CD4-positive, alpha-beta T cell (primary cell): ENCODE results near the gene GSTP1. TPM values are rescaled to one million over a fixed set of nuclear protein-coding genes. Genes with fewer than 3 reads are reported as not detected.

ENCODE experiments used
- ATAC-seq: fragments of 200-7000 bp; cut with Tn5 transposase; one replicate; pipeline ENCODE4 v1.10.0; 2022; ENCODE audit warnings: mild to moderate bottlenecking; ENCODE audit not compliant: poor library complexity
- CTCF ChIA-PET: fragments of 350-600 bp; sonication (Branson Sonifier 250); formaldehyde crosslinking; loops from one replicate; lab custom pipeline; 2021; ENCODE audit warnings: antibody characterized with exemption, inconsistent platforms; lab: Charles Lee
- POLR2A ChIA-PET: fragments of 350-600 bp; sonication (Branson Sonifier 250); formaldehyde crosslinking; loops from one replicate; lab custom pipeline; 2021; ENCODE audit warnings: antibody characterized with exemption, inconsistent platforms; lab: Charles Lee
- DNase-seq, 14 experiments: peaks; one replicate each; pipeline ENCODE4 v3.0.0-alpha.2; 2013 to 2020; ENCODE audit warnings: mixed read lengths in 2 of 14
- H3K27ac ChIP-seq, 2 donors: one replicate each; pipeline versions ENCODE4 v1.5.1 to v1.7.0; 2013; ENCODE audit warnings: low read length in 2 of 2, low read depth in 1 of 2, mild to moderate bottlenecking in 1 of 2
- H3K27me3 ChIP-seq, 2 experiments: 1 replicate in 1 of 2; 2 replicates in 1 of 2; pipeline versions ENCODE4 v1.6.1 to v1.7.0; 2013; ENCODE audit warnings: low read length in 2 of 2, control low read depth in 1 of 2, mild to moderate bottlenecking in 1 of 2, moderate library complexity in 1 of 2; ENCODE audit not compliant: insufficient read depth in 2 of 2, control insufficient read depth in 1 of 2
- H3K36me3 ChIP-seq: one replicate; pipeline ENCODE4 v1.6.1; 2013; ENCODE audit warnings: low read length, control low read depth; ENCODE audit not compliant: insufficient read depth
- H3K4me1 ChIP-seq: one replicate; pipeline ENCODE4 v1.6.1; 2013; ENCODE audit warnings: low read length, control low read depth; ENCODE audit not compliant: insufficient read depth
- H3K4me3 ChIP-seq: one replicate; pipeline ENCODE4 v1.5.1; 2013; ENCODE audit warnings: mild to moderate bottlenecking, low read length, moderate library complexity
- H3K9me3 ChIP-seq, 2 experiments: 1 replicate in 1 of 2; 2 replicates in 1 of 2; pipeline versions ENCODE4 v1.6.1 to v1.7.0; 2013; ENCODE audit warnings: low read length in 2 of 2, mild to moderate bottlenecking in 2 of 2, control low read depth in 1 of 2, moderate library complexity in 1 of 2; ENCODE audit not compliant: control insufficient read depth in 1 of 2, insufficient read depth in 1 of 2
- H3K27ac Mint-ChIP-seq: one replicate; pipeline ENCODE4 v1.8.0; 2020; ENCODE audit warnings: mixed read lengths
- H3K27me3 Mint-ChIP-seq: one replicate; pipeline ENCODE4 v1.8.0; 2021; ENCODE audit warnings: mixed read lengths
- H3K36me3 Mint-ChIP-seq: one replicate; pipeline ENCODE4 v1.8.0; 2021; ENCODE audit warnings: low read depth, mixed read lengths
- H3K4me1 Mint-ChIP-seq: one replicate; pipeline ENCODE4 v1.8.0; 2021; ENCODE audit warnings: low read depth, mixed read lengths
- H3K4me3 Mint-ChIP-seq: one replicate; pipeline ENCODE4 v1.8.0; 2020; ENCODE audit warnings: mild to moderate bottlenecking, mixed read lengths
- H3K9me3 Mint-ChIP-seq: one replicate; pipeline ENCODE4 v1.8.0; 2020; ENCODE audit warnings: mixed read lengths
- intact Hi-C, 2 experiments: fragments of 100-400 bp; cut with DNase I in 1 of 2; cut with micrococcal nuclease in 1 of 2; formaldehyde crosslinking; loops; one replicate each; pipeline versions ENCODE4 v1.15.1 to v1.9.0; 2023 to 2025; cut with DNase I, micrococcal nuclease
- total RNA-seq, 174 experiments: library from RNA in 2 of 174; stranded (reverse) in 2 of 174; gene quantifications; one replicate each; pipeline ENCODE4 v1.2.3 and lab custom pipeline; 2021 to 2026
- TF ChIP-seq, protein P1 (sequence below): fragments of 200-600 bp; IDR thresholded peaks from one replicate; pipeline ENCODE4 v1.8.0; 2022; ENCODE audit warnings: antibody characterized with exemption, mild to moderate bottlenecking

GSTP1 gene
- total RNA-seq, 2 experiments from 2014 or later = 60.1 to 62.8 TPM

DNA sequence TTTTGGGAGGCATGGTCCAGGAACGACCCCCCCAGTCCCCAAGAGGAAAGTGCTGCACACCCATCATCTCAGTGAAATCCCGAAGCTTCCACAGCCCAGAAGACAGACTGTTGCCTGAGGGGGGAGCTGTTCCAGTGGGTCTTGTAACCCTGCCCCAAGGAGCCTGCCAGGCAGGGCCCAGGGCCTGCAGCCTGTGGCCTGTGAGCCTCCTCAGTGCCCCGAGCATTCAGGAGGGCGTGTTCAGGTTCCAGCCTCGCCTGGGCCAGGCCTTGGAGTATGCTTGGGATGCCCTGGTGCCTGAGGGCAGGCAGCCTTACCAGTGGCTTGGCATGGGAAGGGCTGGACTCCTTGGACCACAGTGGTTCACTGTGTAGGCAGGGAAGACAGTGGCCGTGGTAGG is 42.4 kb upstream of the GSTP1 start:
- TF ChIP-seq, protein P1, sequence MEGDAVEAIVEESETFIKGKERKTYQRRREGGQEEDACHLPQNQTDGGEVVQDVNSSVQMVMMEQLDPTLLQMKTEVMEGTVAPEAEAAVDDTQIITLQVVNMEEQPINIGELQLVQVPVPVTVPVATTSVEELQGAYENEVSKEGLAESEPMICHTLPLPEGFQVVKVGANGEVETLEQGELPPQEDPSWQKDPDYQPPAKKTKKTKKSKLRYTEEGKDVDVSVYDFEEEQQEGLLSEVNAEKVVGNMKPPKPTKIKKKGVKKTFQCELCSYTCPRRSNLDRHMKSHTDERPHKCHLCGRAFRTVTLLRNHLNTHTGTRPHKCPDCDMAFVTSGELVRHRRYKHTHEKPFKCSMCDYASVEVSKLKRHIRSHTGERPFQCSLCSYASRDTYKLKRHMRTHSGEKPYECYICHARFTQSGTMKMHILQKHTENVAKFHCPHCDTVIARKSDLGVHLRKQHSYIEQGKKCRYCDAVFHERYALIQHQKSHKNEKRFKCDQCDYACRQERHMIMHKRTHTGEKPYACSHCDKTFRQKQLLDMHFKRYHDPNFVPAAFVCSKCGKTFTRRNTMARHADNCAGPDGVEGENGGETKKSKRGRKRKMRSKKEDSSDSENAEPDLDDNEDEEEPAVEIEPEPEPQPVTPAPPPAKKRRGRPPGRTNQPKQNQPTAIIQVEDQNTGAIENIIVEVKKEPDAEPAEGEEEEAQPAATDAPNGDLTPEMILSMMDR = no peak
- Histone ChIP-seq H3K36me3 (no peaks in the 10 kb centered on the region), H3K4me3 (no peak overlapping the region), H3K27me3 (no peaks in the 10 kb centered on the region), H3K27ac (no peak overlapping the region), H3K4me1 (no peaks in the 10 kb centered on the region), H3K9me3 (no peaks in the 10 kb centered on the region)
- CTCF ChIA-PET = no interaction called here
- POLR2A ChIA-PET = no interaction called here
- Mint-ChIP-seq H3K4me3 (no peak overlapping the region), H3K27ac (no peak overlapping the region), H3K9me3 (no peaks in the 10 kb centered on the region), H3K4me1 (no peaks in the 10 kb centered on the region), H3K36me3 (no peaks in the 10 kb centered on the region), H3K27me3 (no peaks in the 10 kb centered on the region)
- no peak for ATAC-seq
- intact Hi-C loops = loop anchor here in 1 of 2 experiments (10.0 kb wide), 1 partner anchor 836 kb away; no protein-coding TSS in a partner anchor
- DNase-seq = no peak

- H3K9me3 ChIP-seq = no peaks in the 10 kb centered on the region
- no peak overlapping the region for H3K4me3 ChIP-seq
- ATAC-seq = no peak
- intact Hi-C loops = loop anchor here in 1 of 2 experiments (10.0 kb wide), 1 partner anchor 837 kb away; no protein-coding TSS in a partner anchor
- H3K36me3 Mint-ChIP-seq = no peaks in the 10 kb centered on the region
- no peaks in the 10 kb centered on the region for H3K4me1 Mint-ChIP-seq
- peaks cover 3% of the 10 kb centered on the region for H3K27me3 Mint-ChIP-seq
- CTCF ChIA-PET = no interaction called here
- DNase-seq = no peak
- H3K36me3 ChIP-seq = no peaks in the 10 kb centered on the region
- POLR2A ChIA-PET = no interaction called here
- no peak overlapping the region for H3K4me3 Mint-ChIP-seq
- H3K27me3 ChIP-seq = no peaks in the 10 kb centered on the region
- no peak overlapping the region for H3K27ac ChIP-seq
- TF ChIP-seq, protein P1 = no peak
- H3K9me3 Mint-ChIP-seq = no peaks in the 10 kb centered on the region
- no peaks in the 10 kb centered on the region for H3K4me1 ChIP-seq
- no peak overlapping the region for H3K27ac Mint-ChIP-seq
These were observed 41.4 kb upstream of the GSTP1 start for GRCh38 chr11:67542169-67542568.

- no peaks in the 10 kb centered on the region for H3K36me3 Mint-ChIP-seq
- Histone ChIP-seq H3K4me3 (no peak overlapping the region), H3K27me3 (no peaks in the 10 kb centered on the region), H3K27ac (no peak overlapping the region), H3K36me3 (no peaks in the 10 kb centered on the region), H3K4me1 (no peaks in the 10 kb centered on the region), H3K9me3 (no peaks in the 10 kb centered on the region)
- H3K9me3 Mint-ChIP-seq = no peaks in the 10 kb centered on the region
- no peak for DNase-seq
- ChIA-PET POLR2A (interaction anchor here (0.6 kb wide), 1 partner anchor 9 kb away, joined by 3 read pairs; no protein-coding TSS in a partner anchor), CTCF (no interaction called here)
- TF ChIP-seq, protein P1 = no peak
- intact Hi-C loops = loop anchor here in 1 of 2 experiments (10.0 kb wide), 1 partner anchor 838 kb away; no protein-coding TSS in a partner anchor
- no peak overlapping the region for H3K4me3 Mint-ChIP-seq
- no peak for ATAC-seq
- no peak overlapping the region for H3K27ac Mint-ChIP-seq
- no peaks in the 10 kb centered on the region for H3K4me1 Mint-ChIP-seq
- peaks cover 3% of the 10 kb centered on the region for H3K27me3 Mint-ChIP-seq
These were observed 40.6 kb upstream of the GSTP1 start for GRCh38 chr11:67542971-67543370.
